SU-DHL-6 (cell line): ENCODE measurements around the gene PRKN.

ENCODE experiments used
- H2AFZ ChIP-seq: fragments of 200-600 bp; sonication (generic); 2 replicates; pipeline ENCODE4 v1.6.1; 2014; ENCODE audit warnings: low read depth, mild to moderate bottlenecking, moderate library complexity, mixed read lengths, antibody characterized with exemption, low read length; ENCODE audit not compliant: severe bottlenecking
- H3F3A ChIP-seq: fragments of 200-600 bp; shearing (Covaris generic); 2 replicates; pipeline ENCODE4 v1.6.0; 2016; ENCODE audit warnings: antibody characterized with exemption, mild to moderate bottlenecking; ENCODE audit not compliant: insufficient read depth
- H3K27ac ChIP-seq: fragments of 200-600 bp; sonication (generic); 2 replicates; pipeline ENCODE4 v1.5.1; 2016; ENCODE audit warnings: low read depth, mild to moderate bottlenecking, low read length, moderate library complexity, mixed read lengths
- H3K27me3 ChIP-seq: fragments of 200-600 bp; sonication (generic), shearing (Covaris generic); 2 replicates; pipeline ENCODE4 v1.6.0; 2014; ENCODE audit warnings: mild to moderate bottlenecking, low read length
- H3K36me3 ChIP-seq: fragments of 200-600 bp; sonication (generic); 2 replicates; pipeline ENCODE4 v1.6.1; 2014; ENCODE audit warnings: mild to moderate bottlenecking, low read length, mixed read lengths
- H3K4me2 ChIP-seq: fragments of 300-600, 200-600 bp; shearing (Covaris generic), sonication (generic); 2 replicates; pipeline ENCODE4 v1.6.0; 2014; ENCODE audit warnings: low read length, low read depth, mild to moderate bottlenecking; ENCODE audit not compliant: poor library complexity, severe bottlenecking
- H3K4me3 ChIP-seq: fragments of 200-600 bp; sonication (generic); 2 replicates; pipeline ENCODE4 v1.5.1; 2014; ENCODE audit warnings: antibody characterized with exemption, low read length, mild to moderate bottlenecking, mixed read lengths; ENCODE audit not compliant: insufficient read depth, poor library complexity, severe bottlenecking
- H3K79me2 ChIP-seq: fragments of 200-600 bp; sonication (generic); 2 replicates; pipeline ENCODE4 v1.6.1; 2014; ENCODE audit warnings: mild to moderate bottlenecking, low read length, moderate library complexity; ENCODE audit not compliant: insufficient read depth
- H3K9ac ChIP-seq: fragments of 200-600 bp; sonication (generic); 2 replicates; pipeline ENCODE4 v1.7.0; 2014; ENCODE audit warnings: mild to moderate bottlenecking, low read length
- H3K9me2 ChIP-seq: fragments of 200-600 bp; sonication (generic); replicated peaks from 2 replicates; pipeline ENCODE4 v1.6.1; 2014; ENCODE audit warnings: low read length; ENCODE audit not compliant: insufficient read depth
- H3K9me3 ChIP-seq: fragments of 200-600 bp; sonication (generic); 2 replicates; pipeline ENCODE4 v1.6.1; 2014; ENCODE audit warnings: low read length, mixed read lengths; ENCODE audit not compliant: insufficient read depth
- H4K20me1 ChIP-seq: fragments of 200-600 bp; sonication (generic); 2 replicates; pipeline ENCODE4 v1.6.1; 2014; ENCODE audit warnings: low read depth, mild to moderate bottlenecking, antibody characterized with exemption, low read length, moderate library complexity, mixed read lengths
- EZH2phosphoT487 ChIP-seq: fragments of 200-600 bp; sonication (generic), shearing (Covaris generic); conservative IDR thresholded peaks from 2 replicates; pipeline ENCODE4 v1.6.1; 2018; ENCODE audit warnings: mild to moderate bottlenecking, antibody characterized with exemption, low read length, moderate library complexity, mixed read lengths
- TF ChIP-seq, protein P1 (sequence below): fragments of 200-600 bp; sonication (generic); IDR thresholded peaks from one replicate; pipeline ENCODE4 v1.5.1; 2017; ENCODE audit warnings: antibody characterized with exemption, mild to moderate bottlenecking, low read length, moderate library complexity; ENCODE audit not compliant: insufficient read depth, poor library complexity, severe bottlenecking

PRKN gene

DNA sequence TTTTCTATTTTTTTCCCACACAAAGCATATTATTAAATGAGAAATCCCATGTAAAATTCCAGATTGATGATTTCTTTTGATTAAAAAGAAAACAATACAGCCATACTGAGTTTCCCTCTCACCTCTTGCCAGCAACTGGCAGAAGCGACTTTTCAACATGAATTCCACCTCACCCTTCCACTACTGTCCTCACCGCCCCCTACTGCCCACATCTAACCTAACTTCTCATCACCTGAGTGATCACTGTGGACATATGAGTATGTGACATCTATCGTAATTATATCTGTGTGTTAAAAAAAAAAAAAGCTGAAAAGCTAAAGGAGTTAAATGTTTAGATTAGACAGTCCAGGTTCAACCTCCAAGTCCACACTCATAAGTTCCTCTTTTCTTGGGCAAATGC lies 528.6 kb downstream of the PRKN start:
- Histone ChIP-seq H4K20me1 (no peaks in the 10 kb centered on the region), H3K27me3 (no peaks in the 10 kb centered on the region), H3K9me2 (no peaks in the 10 kb centered on the region), H3K9ac (no peak overlapping the region), H2AFZ (no peak overlapping the region), H3K9me3 (no peaks in the 10 kb centered on the region), H3K4me2 (no peak overlapping the region), H3K79me2 (no peaks in the 10 kb centered on the region), H3K36me3 (no peaks in the 10 kb centered on the region), H3K27ac (no peak overlapping the region), H3K4me3 (no peak overlapping the region), H3F3A (no peaks in the 10 kb centered on the region)
- TF ChIP-seq, protein P1, sequence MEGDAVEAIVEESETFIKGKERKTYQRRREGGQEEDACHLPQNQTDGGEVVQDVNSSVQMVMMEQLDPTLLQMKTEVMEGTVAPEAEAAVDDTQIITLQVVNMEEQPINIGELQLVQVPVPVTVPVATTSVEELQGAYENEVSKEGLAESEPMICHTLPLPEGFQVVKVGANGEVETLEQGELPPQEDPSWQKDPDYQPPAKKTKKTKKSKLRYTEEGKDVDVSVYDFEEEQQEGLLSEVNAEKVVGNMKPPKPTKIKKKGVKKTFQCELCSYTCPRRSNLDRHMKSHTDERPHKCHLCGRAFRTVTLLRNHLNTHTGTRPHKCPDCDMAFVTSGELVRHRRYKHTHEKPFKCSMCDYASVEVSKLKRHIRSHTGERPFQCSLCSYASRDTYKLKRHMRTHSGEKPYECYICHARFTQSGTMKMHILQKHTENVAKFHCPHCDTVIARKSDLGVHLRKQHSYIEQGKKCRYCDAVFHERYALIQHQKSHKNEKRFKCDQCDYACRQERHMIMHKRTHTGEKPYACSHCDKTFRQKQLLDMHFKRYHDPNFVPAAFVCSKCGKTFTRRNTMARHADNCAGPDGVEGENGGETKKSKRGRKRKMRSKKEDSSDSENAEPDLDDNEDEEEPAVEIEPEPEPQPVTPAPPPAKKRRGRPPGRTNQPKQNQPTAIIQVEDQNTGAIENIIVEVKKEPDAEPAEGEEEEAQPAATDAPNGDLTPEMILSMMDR: no peak
- TF ChIP-seq EZH2phosphoT487: no peak

DNA sequence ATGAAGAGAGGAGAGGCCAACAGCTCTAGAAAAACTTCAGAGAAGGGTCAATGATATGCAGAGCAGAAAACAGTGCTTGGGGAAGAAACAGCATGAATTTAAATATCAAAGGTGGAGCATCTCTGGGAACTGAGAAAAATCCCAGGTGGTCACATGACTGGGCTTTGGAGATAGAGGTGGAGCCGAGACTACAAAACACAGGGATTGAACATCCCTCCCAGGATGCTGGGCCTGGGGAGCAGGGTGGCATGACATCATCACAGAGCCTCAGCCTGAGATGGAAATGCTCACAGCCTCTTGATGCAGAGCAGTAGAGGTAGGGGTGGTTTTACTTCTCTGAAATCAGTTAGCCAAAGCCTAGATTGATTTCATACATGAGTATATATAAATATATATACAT lies 529.5 kb downstream of the PRKN start:
- Histone ChIP-seq H3K79me2 (no peaks in the 10 kb centered on the region), H4K20me1 (no peaks in the 10 kb centered on the region), H3K36me3 (no peaks in the 10 kb centered on the region), H3F3A (no peaks in the 10 kb centered on the region), H3K27me3 (no peaks in the 10 kb centered on the region), H3K4me3 (no peak overlapping the region), H3K9me2 (no peaks in the 10 kb centered on the region), H3K9ac (no peak overlapping the region), H3K27ac (no peak overlapping the region), H3K9me3 (no peaks in the 10 kb centered on the region), H3K4me2 (no peak overlapping the region), H2AFZ (no peak overlapping the region)
- TF ChIP-seq, protein P1: no peak

DNA sequence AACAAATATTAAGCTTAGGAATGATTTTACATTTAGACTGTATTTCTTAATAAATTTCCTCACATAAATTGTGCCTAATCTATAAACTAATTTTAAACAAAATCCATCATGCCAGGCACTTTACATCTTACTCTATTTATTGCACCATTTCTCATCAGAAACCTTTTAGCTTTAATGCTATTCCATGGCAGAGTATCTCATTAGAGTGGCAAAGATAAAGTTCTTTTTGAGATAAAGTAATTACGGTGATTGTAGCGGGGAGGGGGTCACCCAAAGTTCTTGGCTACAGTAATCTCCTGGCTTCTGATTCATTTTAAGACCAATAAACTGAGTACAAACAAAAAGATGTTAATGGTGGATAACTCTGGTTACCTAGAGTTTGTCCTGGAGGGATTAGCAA lies 532.1 kb downstream of the PRKN start:
- Histone ChIP-seq H3K36me3 (no peaks in the 10 kb centered on the region), H3F3A (no peaks in the 10 kb centered on the region), H3K9me3 (no peaks in the 10 kb centered on the region), H3K79me2 (no peaks in the 10 kb centered on the region), H3K27me3 (no peaks in the 10 kb centered on the region), H2AFZ (no peak overlapping the region), H3K4me3 (no peak overlapping the region), H3K9me2 (no peaks in the 10 kb centered on the region), H3K27ac (no peak overlapping the region), H3K4me2 (no peak overlapping the region), H3K9ac (no peak overlapping the region), H4K20me1 (no peaks in the 10 kb centered on the region)
- no peak for TF ChIP-seq EZH2phosphoT487
- TF ChIP-seq, protein P1: no peak

DNA sequence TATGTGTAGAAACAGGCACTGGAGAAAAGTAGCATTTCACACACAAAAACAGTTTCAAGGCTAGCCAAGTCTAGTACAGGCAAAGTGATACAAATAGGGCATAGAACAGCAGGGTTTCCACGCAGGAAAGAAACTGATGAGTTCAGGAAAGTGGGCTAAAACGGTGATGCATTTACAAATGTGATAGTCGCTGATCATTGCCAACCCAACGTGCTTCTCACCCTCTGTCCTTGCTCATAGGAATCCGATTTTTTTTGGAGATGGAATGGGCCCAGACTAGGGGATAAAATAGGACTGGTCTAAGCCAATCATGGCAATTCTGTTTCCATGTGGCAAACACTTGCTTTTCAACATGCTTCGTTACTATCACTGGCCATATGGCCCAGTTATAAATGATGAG lies 536.6 kb downstream of the PRKN start:
- no peak overlapping the region for H3K4me2 ChIP-seq
- H3K9ac ChIP-seq: no peak overlapping the region
- H4K20me1 ChIP-seq: no peaks in the 10 kb centered on the region
- no peaks in the 10 kb centered on the region for H3K36me3 ChIP-seq
- no peaks in the 10 kb centered on the region for H3K9me3 ChIP-seq
- H3K79me2 ChIP-seq: no peaks in the 10 kb centered on the region
- no peak overlapping the region for H3K4me3 ChIP-seq
- TF ChIP-seq, protein P1: no peak
- no peak for TF ChIP-seq EZH2phosphoT487
- no peak overlapping the region for H2AFZ ChIP-seq
- no peaks in the 10 kb centered on the region for H3K9me2 ChIP-seq
- H3K27ac ChIP-seq: no peak overlapping the region
- no peaks in the 10 kb centered on the region for H3K27me3 ChIP-seq
- H3F3A ChIP-seq: no peaks in the 10 kb centered on the region
